NB4 (cell line): ENCODE measurements around the gene NUP62.

Experiments used
- CTCF ChIP-seq: IDR thresholded peaks from one replicate; pipeline ENCODE4 v1.5.1; 2012; ENCODE audit warnings: low read depth, low read length
- POLR2A ChIP-seq: IDR thresholded peaks from 2 replicates; pipeline ENCODE4 v1.6.1; 2011; ENCODE audit warnings: mild to moderate bottlenecking; ENCODE audit not compliant: insufficient read length; ENCODE audit errors: extremely low read depth
- TF ChIP-seq, protein P1 (sequence below): IDR thresholded peaks from 2 replicates; pipeline ENCODE4 v1.6.1; 2011; ENCODE audit warnings: low read depth, low read length

- TF ChIP-seq POLR2A (no peak), CTCF (no peak)
- TF ChIP-seq, protein P1, sequence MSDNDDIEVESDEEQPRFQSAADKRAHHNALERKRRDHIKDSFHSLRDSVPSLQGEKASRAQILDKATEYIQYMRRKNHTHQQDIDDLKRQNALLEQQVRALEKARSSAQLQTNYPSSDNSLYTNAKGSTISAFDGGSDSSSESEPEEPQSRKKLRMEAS: no peak
Observed at GRCh38 chr19:49882643-49883042, 46.7 kb downstream of the NUP62 start.
